ENCODE results near the gene IL17RA. TPM values are rescaled to one million over a fixed set of nuclear protein-coding genes. Genes with fewer than 3 reads are reported as not detected.

Gene IL17RA
- total and polyA plus RNA-seq, 10 donors, result 2.9 to 100 (median 43.2) TPM

DNA sequence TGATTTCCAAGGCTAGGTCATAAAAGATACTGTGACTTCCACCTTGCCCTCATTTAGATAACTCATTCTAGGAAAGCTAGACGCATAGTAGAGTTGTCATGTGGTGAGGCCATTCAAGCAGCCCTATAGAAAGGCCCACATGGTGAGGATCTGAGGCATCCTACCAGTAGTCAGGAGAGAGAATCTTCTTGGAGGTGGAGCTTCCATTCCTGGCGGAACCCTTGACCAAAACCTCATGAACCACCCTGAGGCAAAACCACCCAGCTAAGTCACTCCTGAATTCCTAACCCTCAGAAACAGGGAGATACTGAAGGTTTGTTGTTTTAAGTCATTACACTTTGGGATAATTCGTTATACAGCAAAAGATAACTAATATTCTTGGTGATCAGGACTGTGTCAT is 77.2 kb downstream of the IL17RA start:
- H3K27me3 ChIP-seq (replicated peaks in 1 of 7), result no peaks in the 10 kb centered on the region
- H3K27ac ChIP-seq, result no peak overlapping the region
- DNase-seq, result no peak
- H3K4me1 ChIP-seq, result peaks cover 15 to 33% (median 24%) of the 10 kb centered on the region in 6 donors
- no peaks in the 10 kb centered on the region for H3K36me3 ChIP-seq
- TF ChIP-seq POLR2A (IDR thresholded peaks at IDR 0.05), result no peak
- TF ChIP-seq, protein P1, sequence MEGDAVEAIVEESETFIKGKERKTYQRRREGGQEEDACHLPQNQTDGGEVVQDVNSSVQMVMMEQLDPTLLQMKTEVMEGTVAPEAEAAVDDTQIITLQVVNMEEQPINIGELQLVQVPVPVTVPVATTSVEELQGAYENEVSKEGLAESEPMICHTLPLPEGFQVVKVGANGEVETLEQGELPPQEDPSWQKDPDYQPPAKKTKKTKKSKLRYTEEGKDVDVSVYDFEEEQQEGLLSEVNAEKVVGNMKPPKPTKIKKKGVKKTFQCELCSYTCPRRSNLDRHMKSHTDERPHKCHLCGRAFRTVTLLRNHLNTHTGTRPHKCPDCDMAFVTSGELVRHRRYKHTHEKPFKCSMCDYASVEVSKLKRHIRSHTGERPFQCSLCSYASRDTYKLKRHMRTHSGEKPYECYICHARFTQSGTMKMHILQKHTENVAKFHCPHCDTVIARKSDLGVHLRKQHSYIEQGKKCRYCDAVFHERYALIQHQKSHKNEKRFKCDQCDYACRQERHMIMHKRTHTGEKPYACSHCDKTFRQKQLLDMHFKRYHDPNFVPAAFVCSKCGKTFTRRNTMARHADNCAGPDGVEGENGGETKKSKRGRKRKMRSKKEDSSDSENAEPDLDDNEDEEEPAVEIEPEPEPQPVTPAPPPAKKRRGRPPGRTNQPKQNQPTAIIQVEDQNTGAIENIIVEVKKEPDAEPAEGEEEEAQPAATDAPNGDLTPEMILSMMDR (IDR thresholded peaks at IDR 0.05 in 8 of 11, conservative IDR thresholded peaks at IDR 0.05 in 3 of 11), result no peak
- intact Hi-C loops (cut with DNase I; ENCODE audit: low total_unique reads), result no loop called here
- WGBS, 5 donors, result 81 to 97% (median 88%) methylated on average over 3 of the region's 3 CpGs
- no peak overlapping the region for H3K4me3 ChIP-seq
- H3K9me3 ChIP-seq, result no peaks in the 10 kb centered on the region

DNA sequence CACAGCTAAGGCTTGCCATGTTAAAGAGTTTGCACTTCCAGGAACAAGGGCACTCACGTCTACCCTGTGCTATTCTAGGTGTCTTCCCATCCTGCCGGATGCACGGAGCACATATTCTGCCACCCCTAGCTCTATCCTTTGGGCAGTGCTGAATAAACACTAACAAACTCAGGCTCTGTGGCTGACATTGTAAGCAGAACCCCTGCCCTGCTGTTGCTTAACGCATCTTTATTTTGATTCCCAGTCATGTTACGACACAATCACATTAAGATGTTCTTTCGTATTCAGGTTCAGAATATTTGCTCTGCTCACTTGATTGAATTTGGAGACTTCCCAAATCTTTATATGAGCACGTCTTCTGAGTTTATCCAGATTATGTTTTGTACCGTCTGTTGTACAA is 77.9 kb downstream of the IL17RA start:
- Histone ChIP-seq H3K27ac (no peak overlapping the region), H3K36me3 (no peaks in the 10 kb centered on the region), H3K4me3 (no peak overlapping the region), H3K27me3 (replicated peaks in 1 of 7) (no peaks in the 10 kb centered on the region), H3K4me1 (peaks cover 7 to 32% (median 17%) of the 10 kb centered on the region in 6 donors), H3K9me3 (no peaks in the 10 kb centered on the region)
- TF ChIP-seq POLR2AphosphoS5 (IDR thresholded peaks at IDR 0.05), result no peak
- TF ChIP-seq, protein P1 (IDR thresholded peaks at IDR 0.05 in 8 of 11, conservative IDR thresholded peaks at IDR 0.05 in 3 of 11), result no peak
- TF ChIP-seq POLR2A (IDR thresholded peaks at IDR 0.05), result no peak
- 72 to 92% (median 78%) methylated on average over 8 of the region's 8 CpGs for WGBS, 5 donors
- intact Hi-C loops (cut with DNase I; ENCODE audit: low total_unique reads), result no loop called here
- no peak for DNase-seq

DNA sequence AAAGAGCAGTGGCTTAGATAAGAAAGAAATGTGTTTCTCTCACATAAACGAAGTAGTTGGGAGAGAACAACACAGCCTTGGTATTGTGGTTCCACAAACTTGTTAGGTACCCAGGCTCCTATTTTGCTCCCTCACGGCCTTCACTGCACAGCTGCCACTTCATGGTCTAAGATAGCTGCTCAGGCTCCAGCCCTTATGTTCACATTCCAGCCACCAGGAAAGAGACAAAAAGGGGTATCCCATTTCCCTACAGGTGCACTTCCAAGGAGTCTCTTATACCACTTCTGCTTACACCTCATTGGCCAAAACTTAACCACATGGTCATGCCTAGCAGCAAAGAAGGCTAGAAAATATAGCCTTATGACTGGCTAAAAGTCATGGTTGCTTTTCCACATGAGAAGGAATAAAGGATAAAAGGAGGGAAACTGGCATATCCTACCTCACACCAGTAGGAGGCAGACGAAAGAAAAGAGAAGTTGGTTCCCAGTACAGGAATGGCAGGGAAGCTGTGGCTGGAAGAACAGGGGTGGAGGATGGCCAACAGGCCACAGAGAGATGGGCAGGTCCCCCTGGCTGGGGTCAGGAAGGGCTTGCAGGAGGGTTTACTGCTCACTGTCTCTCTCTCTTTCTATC is 79.7 kb downstream of the IL17RA start:
- Histone ChIP-seq H3K4me3 (no peak overlapping the region), H3K36me3 (no peaks in the 10 kb centered on the region), H3K9me3 (no peaks in the 10 kb centered on the region), H3K27me3 (replicated peaks in 1 of 7) (no peaks in the 10 kb centered on the region), H3K27ac (no peak overlapping the region), H3K4me1 (peaks cover 5 to 20% (median 8%) of the 10 kb centered on the region in 6 donors)
- TF ChIP-seq POLR2AphosphoS5 (IDR thresholded peaks at IDR 0.05) (no peak), POLR2A (IDR thresholded peaks at IDR 0.05) (no peak)
- TF ChIP-seq, protein P1 (IDR thresholded peaks at IDR 0.05 in 8 of 11, conservative IDR thresholded peaks at IDR 0.05 in 3 of 11), result no peak
- intact Hi-C loops (cut with DNase I; ENCODE audit: low total_unique reads), result no loop called here
- peak; percentile 19 for DNase-seq
- 73 to 88% (median 80%) methylated on average over 3 of the region's 3 CpGs for WGBS, 5 donors

Other genes starting within 250 kb of the IL17RA start
- gene GAB4, start 76.8 kb upstream of the IL17RA start, total RNA-seq, result under 1 TPM in 2 of 7 donors, not detected in 5; 0.25 to 0.46 TPM
- gene GAB4, start 76.8 kb upstream of the IL17RA start, polyA plus RNA-seq, result under 1 TPM in 1 of 3 donors, not detected in 2; 0.03 TPM
- gene TMEM121B, start 36.4 kb downstream of the IL17RA start, total RNA-seq, result 1 to 10 TPM in 3 of 7 donors, under 1 TPM in 4; 0.72 to 3.6 (median 0.98) TPM
- gene TMEM121B, start 36.4 kb downstream of the IL17RA start, polyA plus RNA-seq, result under 1 TPM; 0.03 to 0.19 (median 0.15) TPM
- 10 to 100 TPM; 27.9 to 40.8 (median 31.6) TPM for gene HDHD5, start 74.3 kb downstream of the IL17RA start, total RNA-seq
- 10 to 100 TPM; 25.4 to 47.6 (median 33.0) TPM for gene HDHD5, start 74.3 kb downstream of the IL17RA start, polyA plus RNA-seq
- gene ADA2, start 134.4 kb downstream of the IL17RA start, total RNA-seq, result 100 to 1,000 TPM; 115 to 187 (median 166) TPM
- gene ADA2, start 134.4 kb downstream of the IL17RA start, polyA plus RNA-seq, result 10 to 100 TPM; 22.0 to 30.2 (median 22.7) TPM